ENCODE measurements around the gene MITF. TPM values are rescaled to one million over a fixed set of nuclear protein-coding genes. Genes with fewer than 3 reads are reported as not detected.

MITF gene
- total RNA-seq, 2 donors from 2014 or later: 1.8 to 3.0 TPM

- Mint-ChIP-seq H3K4me3 (no peak overlapping the region), H3K9me3 (no peaks in the 10 kb centered on the region), H3K4me1 (no peaks in the 10 kb centered on the region), H3K36me3 (ENCODE audit: low read depth) (no peaks in the 10 kb centered on the region), H3K27ac (no peak overlapping the region), H3K27me3 (ENCODE audit: insufficient read depth) (no peaks in the 10 kb centered on the region)
- DNase-seq: no peak
- H3K27ac ChIP-seq (ENCODE audit: low read depth, low read length): no peak overlapping the region
- no peak for TF ChIP-seq CTCF (conservative IDR thresholded peaks at IDR 0.05)
- H3K4me3 ChIP-seq (ENCODE audit: low read length): no peak overlapping the region
- H3K36me3 ChIP-seq (ENCODE audit: control insufficient read depth, insufficient read depth, low read length): no peaks in the 10 kb centered on the region
- no peak overlapping the region for H3K9ac ChIP-seq (ENCODE audit: extremely low read depth, low read length, poor library complexity, severe bottlenecking)
- WGBS, 2 experiments (ENCODE audit: insufficient coverage in 1 of 2, insufficient read length in 1 of 2): 92 to 96% methylated on average over 2 of the region's 2 CpGs
- no peaks in the 10 kb centered on the region for H3K27me3 ChIP-seq (ENCODE audit: control insufficient read depth, insufficient read depth, low read length, poor library complexity, severe bottlenecking)
- H3K9me3 ChIP-seq (ENCODE audit: control insufficient read depth, low read length): no peaks in the 10 kb centered on the region
- no peaks in the 10 kb centered on the region for H3K4me1 ChIP-seq (ENCODE audit: control insufficient read depth, insufficient read depth, low read length)
Measured at GRCh38 chr3:69930564-69930963, 191.3 kb downstream of the MITF start.

GRCh38 chr3:69932087-69932486 lies 192.8 kb downstream of the MITF start:
- Histone ChIP-seq H3K27ac (ENCODE audit: low read depth, low read length) (no peak overlapping the region), H3K9ac (ENCODE audit: extremely low read depth, low read length, poor library complexity, severe bottlenecking) (no peak overlapping the region), H3K4me1 (ENCODE audit: control insufficient read depth, insufficient read depth, low read length) (no peaks in the 10 kb centered on the region), H3K4me3 (ENCODE audit: low read length) (no peak overlapping the region), H3K9me3 (ENCODE audit: control insufficient read depth, low read length) (no peaks in the 10 kb centered on the region), H3K27me3 (ENCODE audit: control insufficient read depth, insufficient read depth, low read length, poor library complexity, severe bottlenecking) (no peaks in the 10 kb centered on the region), H3K36me3 (ENCODE audit: control insufficient read depth, insufficient read depth, low read length) (no peaks in the 10 kb centered on the region)
- Mint-ChIP-seq H3K36me3 (ENCODE audit: low read depth) (no peaks in the 10 kb centered on the region), H3K4me3 (no peak overlapping the region), H3K9me3 (no peaks in the 10 kb centered on the region), H3K27ac (no peak overlapping the region), H3K4me1 (no peaks in the 10 kb centered on the region), H3K27me3 (ENCODE audit: insufficient read depth) (no peaks in the 10 kb centered on the region)
- WGBS, 2 experiments (ENCODE audit: insufficient coverage in 1 of 2, insufficient read length in 1 of 2): 93% methylated on average over 2 of the region's 2 CpGs; no CpG with 5 or more reads in 1 of the 2 experiments
- DNase-seq: no peak
- no peak for TF ChIP-seq CTCF (conservative IDR thresholded peaks at IDR 0.05)

- no peak for DNase-seq
- Mint-ChIP-seq H3K27ac (no peak overlapping the region), H3K9me3 (no peaks in the 10 kb centered on the region), H3K4me3 (no peak overlapping the region), H3K4me1 (no peaks in the 10 kb centered on the region), H3K36me3 (ENCODE audit: low read depth) (no peaks in the 10 kb centered on the region), H3K27me3 (ENCODE audit: insufficient read depth) (no peaks in the 10 kb centered on the region)
- no peak for TF ChIP-seq CTCF (conservative IDR thresholded peaks at IDR 0.05)
- 89% methylated on average over 3 of the region's 3 CpGs; no CpG with 5 or more reads in 1 of the 2 experiments for WGBS, 2 experiments (ENCODE audit: insufficient coverage in 1 of 2, insufficient read length in 1 of 2)
- no peak overlapping the region for H3K4me3 ChIP-seq (ENCODE audit: low read length)
- H3K9me3 ChIP-seq (ENCODE audit: control insufficient read depth, low read length): no peaks in the 10 kb centered on the region
- H3K9ac ChIP-seq (ENCODE audit: extremely low read depth, low read length, poor library complexity, severe bottlenecking): no peak overlapping the region
- H3K27ac ChIP-seq (ENCODE audit: low read depth, low read length): no peak overlapping the region
- H3K36me3 ChIP-seq (ENCODE audit: control insufficient read depth, insufficient read depth, low read length): no peaks in the 10 kb centered on the region
- no peaks in the 10 kb centered on the region for H3K27me3 ChIP-seq (ENCODE audit: control insufficient read depth, insufficient read depth, low read length, poor library complexity, severe bottlenecking)
- H3K4me1 ChIP-seq (ENCODE audit: control insufficient read depth, insufficient read depth, low read length): no peaks in the 10 kb centered on the region
Measured at GRCh38 chr3:69932501-69932900, 193.2 kb downstream of the MITF start.
